ENCODE results near the gene STARD9.

DNA sequence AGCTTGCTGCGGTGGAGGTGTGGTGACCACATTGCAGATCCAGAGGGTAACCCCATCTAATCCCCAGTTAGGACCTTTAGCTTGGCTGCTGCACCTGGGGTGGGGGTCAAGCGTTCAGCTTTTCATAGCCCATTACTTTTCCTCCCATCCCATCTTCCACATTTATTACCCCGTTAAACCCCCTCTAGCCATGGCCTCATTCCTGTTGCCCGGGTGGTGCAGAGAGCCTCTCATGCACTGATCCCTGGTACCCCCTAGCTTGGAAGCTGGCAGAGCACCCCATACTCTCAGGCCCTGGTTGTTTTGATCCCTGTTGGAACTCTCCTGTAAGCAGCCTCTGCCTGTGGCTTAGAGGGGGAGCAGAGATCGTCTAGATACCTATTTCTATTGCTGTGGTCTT, 140.7 kb downstream of the STARD9 start:
- TF ChIP-seq POLR2AphosphoS5 (IDR thresholded peaks at IDR 0.05; ENCODE audit: low read depth, low read length) (no peak), JUND (IDR thresholded peaks at IDR 0.05) (no peak)
- TF ChIP-seq, protein P1, sequence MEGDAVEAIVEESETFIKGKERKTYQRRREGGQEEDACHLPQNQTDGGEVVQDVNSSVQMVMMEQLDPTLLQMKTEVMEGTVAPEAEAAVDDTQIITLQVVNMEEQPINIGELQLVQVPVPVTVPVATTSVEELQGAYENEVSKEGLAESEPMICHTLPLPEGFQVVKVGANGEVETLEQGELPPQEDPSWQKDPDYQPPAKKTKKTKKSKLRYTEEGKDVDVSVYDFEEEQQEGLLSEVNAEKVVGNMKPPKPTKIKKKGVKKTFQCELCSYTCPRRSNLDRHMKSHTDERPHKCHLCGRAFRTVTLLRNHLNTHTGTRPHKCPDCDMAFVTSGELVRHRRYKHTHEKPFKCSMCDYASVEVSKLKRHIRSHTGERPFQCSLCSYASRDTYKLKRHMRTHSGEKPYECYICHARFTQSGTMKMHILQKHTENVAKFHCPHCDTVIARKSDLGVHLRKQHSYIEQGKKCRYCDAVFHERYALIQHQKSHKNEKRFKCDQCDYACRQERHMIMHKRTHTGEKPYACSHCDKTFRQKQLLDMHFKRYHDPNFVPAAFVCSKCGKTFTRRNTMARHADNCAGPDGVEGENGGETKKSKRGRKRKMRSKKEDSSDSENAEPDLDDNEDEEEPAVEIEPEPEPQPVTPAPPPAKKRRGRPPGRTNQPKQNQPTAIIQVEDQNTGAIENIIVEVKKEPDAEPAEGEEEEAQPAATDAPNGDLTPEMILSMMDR (IDR thresholded peaks at IDR 0.05) = no peak
- TF ChIP-seq, protein P2, sequence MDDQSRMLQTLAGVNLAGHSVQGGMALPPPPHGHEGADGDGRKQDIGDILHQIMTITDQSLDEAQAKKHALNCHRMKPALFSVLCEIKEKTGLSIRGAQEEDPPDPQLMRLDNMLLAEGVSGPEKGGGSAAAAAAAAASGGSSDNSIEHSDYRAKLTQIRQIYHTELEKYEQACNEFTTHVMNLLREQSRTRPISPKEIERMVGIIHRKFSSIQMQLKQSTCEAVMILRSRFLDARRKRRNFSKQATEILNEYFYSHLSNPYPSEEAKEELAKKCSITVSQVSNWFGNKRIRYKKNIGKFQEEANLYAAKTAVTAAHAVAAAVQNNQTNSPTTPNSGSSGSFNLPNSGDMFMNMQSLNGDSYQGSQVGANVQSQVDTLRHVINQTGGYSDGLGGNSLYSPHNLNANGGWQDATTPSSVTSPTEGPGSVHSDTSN (IDR thresholded peaks at IDR 0.05) = no peak
